SK-N-SH treated with all-trans-retinoic acid at 6 μM for 48 hours (cell line): ENCODE measurements around the gene USP6NL.

Source experiments
- CSDC2 ChIP-seq: fragments of 250-450 bp; sonication (Bioruptor Pico); IDR thresholded peaks from 2 replicates; pipeline ENCODE4 v1.5.0; 2020; ENCODE audit warnings: mild to moderate bottlenecking, moderate library complexity
- OSR1 ChIP-seq: fragments of 250-450 bp; sonication (Bioruptor Pico); IDR thresholded peaks from 2 replicates; pipeline ENCODE4 v1.8.0; 2022; ENCODE audit warnings: moderate library complexity, mild to moderate bottlenecking, inconsistent platforms
- SNAI2 ChIP-seq: fragments of 250-450 bp; sonication (Bioruptor Pico); IDR thresholded peaks from 2 replicates; pipeline ENCODE4 v1.5.0; 2020; ENCODE audit warnings: mild to moderate bottlenecking, moderate library complexity
- TF ChIP-seq, protein P1 (sequence below): fragments of 250-450 bp; sonication (Bioruptor Pico); IDR thresholded peaks from 2 replicates; pipeline ENCODE4 v1.5.0; 2020; ENCODE audit warnings: mild to moderate bottlenecking, moderate library complexity
- TF ChIP-seq, protein P2 (sequence below): fragments of 250-450 bp; sonication (Bioruptor Pico); IDR thresholded peaks from 2 replicates; pipeline ENCODE4 v1.5.1; 2020; ENCODE audit warnings: low read depth, mild to moderate bottlenecking, moderate library complexity

DNA sequence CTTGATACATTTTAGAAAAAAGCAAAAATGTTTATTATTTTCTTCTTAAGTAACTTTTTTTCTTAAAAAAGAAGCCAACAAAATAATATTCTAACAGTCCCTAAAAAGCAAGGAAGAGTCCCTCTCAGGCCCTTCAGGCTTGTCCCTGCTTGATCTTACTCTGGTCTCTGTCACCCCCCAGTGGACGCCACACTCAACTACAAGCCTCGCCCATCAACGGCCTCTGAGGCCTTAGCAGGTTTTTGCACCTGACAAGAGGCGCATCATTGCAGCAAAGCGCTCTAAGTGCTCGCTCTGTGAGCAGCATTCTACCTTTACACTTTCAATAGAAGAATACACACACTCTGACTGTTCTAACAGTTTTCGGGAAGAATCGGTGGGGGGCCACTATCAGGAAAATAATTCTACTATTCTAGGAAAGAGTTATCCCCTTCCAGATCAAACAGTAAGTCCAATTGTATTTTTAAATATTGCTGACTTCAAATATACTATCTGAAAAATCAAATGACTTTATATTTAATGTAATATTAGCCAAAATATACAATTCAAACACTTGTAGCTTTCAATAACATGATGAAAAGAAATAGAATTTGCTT is 139.2 kb downstream of the USP6NL start:
- TF ChIP-seq, protein P1, sequence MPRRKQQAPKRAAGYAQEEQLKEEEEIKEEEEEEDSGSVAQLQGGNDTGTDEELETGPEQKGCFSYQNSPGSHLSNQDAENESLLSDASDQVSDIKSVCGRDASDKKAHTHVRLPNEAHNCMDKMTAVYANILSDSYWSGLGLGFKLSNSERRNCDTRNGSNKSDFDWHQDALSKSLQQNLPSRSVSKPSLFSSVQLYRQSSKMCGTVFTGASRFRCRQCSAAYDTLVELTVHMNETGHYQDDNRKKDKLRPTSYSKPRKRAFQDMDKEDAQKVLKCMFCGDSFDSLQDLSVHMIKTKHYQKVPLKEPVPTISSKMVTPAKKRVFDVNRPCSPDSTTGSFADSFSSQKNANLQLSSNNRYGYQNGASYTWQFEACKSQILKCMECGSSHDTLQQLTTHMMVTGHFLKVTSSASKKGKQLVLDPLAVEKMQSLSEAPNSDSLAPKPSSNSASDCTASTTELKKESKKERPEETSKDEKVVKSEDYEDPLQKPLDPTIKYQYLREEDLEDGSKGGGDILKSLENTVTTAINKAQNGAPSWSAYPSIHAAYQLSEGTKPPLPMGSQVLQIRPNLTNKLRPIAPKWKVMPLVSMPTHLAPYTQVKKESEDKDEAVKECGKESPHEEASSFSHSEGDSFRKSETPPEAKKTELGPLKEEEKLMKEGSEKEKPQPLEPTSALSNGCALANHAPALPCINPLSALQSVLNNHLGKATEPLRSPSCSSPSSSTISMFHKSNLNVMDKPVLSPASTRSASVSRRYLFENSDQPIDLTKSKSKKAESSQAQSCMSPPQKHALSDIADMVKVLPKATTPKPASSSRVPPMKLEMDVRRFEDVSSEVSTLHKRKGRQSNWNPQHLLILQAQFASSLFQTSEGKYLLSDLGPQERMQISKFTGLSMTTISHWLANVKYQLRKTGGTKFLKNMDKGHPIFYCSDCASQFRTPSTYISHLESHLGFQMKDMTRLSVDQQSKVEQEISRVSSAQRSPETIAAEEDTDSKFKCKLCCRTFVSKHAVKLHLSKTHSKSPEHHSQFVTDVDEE (CRISPR knock-in tag): no peak
- no peak for TF ChIP-seq OSR1 (CRISPR knock-in tag)
- TF ChIP-seq, protein P2, sequence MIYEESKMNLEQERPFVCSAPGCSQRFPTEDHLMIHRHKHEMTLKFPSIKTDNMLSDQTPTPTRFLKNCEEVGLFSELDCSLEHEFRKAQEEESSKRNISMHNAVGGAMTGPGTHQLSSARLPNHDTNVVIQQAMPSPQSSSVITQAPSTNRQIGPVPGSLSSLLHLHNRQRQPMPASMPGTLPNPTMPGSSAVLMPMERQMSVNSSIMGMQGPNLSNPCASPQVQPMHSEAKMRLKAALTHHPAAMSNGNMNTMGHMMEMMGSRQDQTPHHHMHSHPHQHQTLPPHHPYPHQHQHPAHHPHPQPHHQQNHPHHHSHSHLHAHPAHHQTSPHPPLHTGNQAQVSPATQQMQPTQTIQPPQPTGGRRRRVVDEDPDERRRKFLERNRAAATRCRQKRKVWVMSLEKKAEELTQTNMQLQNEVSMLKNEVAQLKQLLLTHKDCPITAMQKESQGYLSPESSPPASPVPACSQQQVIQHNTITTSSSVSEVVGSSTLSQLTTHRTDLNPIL (CRISPR knock-in tag): no peak
- no peak for TF ChIP-seq CSDC2
- no peak for TF ChIP-seq SNAI2 (CRISPR knock-in tag)
